NCI-H1105 treated with DMSO at 0.1 percent for 48 hours (cell line): ENCODE measurements around the gene PI4KA.
"Not testable (repeated sequence)": the region's sequence is repeated elsewhere in the genome, so short reads cannot be mapped to it uniquely, and the experiment has no call there.

Source experiments
- DNase-seq: peaks from one replicate; lab custom pipeline; 2025; lab: John Stamatoyannopoulos, UW

Gene PI4KA

GRCh38 chr22:20695205-20695604 is 163.4 kb downstream of the PI4KA start:
- not testable (repeated sequence) for DNase-seq

GRCh38 chr22:20694256-20694655 is 164.4 kb downstream of the PI4KA start:
- not testable (repeated sequence) for DNase-seq

- DNase-seq = not testable (repeated sequence)
Measured at GRCh38 chr22:20692926-20693325, 165.7 kb downstream of the PI4KA start.

GRCh38 chr22:20690586-20691317 is 167.9 kb downstream of the PI4KA start:
- not testable (repeated sequence) for DNase-seq

- not testable (repeated sequence) for DNase-seq
Measured at GRCh38 chr22:20687356-20688172, 171.0 kb downstream of the PI4KA start.

GRCh38 chr22:20685764-20686163 is 172.8 kb downstream of the PI4KA start:
- DNase-seq = not testable (repeated sequence)

GRCh38 chr22:20678792-20679435 is 179.7 kb downstream of the PI4KA start:
- DNase-seq = not testable (repeated sequence)

GRCh38 chr22:20677684-20678242 is 180.8 kb downstream of the PI4KA start:
- no peak for DNase-seq

- not testable (repeated sequence) for DNase-seq
Measured at GRCh38 chr22:20675613-20676012, 183.0 kb downstream of the PI4KA start.

GRCh38 chr22:20674998-20675397 is 183.6 kb downstream of the PI4KA start:
- no peak for DNase-seq

- no peak for DNase-seq
Measured at GRCh38 chr22:20673295-20674195, 185.1 kb downstream of the PI4KA start.

GRCh38 chr22:20672732-20673131 is 185.9 kb downstream of the PI4KA start:
- DNase-seq = no peak

- DNase-seq = no peak
Measured at GRCh38 chr22:20672082-20672424, 186.6 kb downstream of the PI4KA start.

- no peak for DNase-seq
Measured at GRCh38 chr22:20671409-20672081, 187.1 kb downstream of the PI4KA start.

GRCh38 chr22:20670457-20671261 is 188.0 kb downstream of the PI4KA start:
- DNase-seq = not testable (repeated sequence)

- DNase-seq = not testable (repeated sequence)
Measured at GRCh38 chr22:20669884-20670283, 188.7 kb downstream of the PI4KA start.

GRCh38 chr22:20669471-20669870 is 189.1 kb downstream of the PI4KA start:
- not testable (repeated sequence) for DNase-seq

GRCh38 chr22:20668769-20669168 is 189.8 kb downstream of the PI4KA start:
- DNase-seq = not testable (repeated sequence)

GRCh38 chr22:20668226-20668625 is 190.4 kb downstream of the PI4KA start:
- DNase-seq = not testable (repeated sequence)

- DNase-seq = not testable (repeated sequence)
Measured at GRCh38 chr22:20667548-20667947, 191.1 kb downstream of the PI4KA start.
